Limb (tissue), 2 donors: ENCODE measurements around the gene HRC.
"Not testable (repeated sequence)": the region's sequence is repeated elsewhere in the genome, so short reads cannot be mapped to it uniquely, and the experiment has no call there.

Experiments used
- DNase-seq, 2 donors: peaks; one replicate each; pipeline ENCODE4 v3.0.0-alpha.2; 2016; ENCODE audit errors: extremely low spot score in 2 of 2

The HRC gene

DNA sequence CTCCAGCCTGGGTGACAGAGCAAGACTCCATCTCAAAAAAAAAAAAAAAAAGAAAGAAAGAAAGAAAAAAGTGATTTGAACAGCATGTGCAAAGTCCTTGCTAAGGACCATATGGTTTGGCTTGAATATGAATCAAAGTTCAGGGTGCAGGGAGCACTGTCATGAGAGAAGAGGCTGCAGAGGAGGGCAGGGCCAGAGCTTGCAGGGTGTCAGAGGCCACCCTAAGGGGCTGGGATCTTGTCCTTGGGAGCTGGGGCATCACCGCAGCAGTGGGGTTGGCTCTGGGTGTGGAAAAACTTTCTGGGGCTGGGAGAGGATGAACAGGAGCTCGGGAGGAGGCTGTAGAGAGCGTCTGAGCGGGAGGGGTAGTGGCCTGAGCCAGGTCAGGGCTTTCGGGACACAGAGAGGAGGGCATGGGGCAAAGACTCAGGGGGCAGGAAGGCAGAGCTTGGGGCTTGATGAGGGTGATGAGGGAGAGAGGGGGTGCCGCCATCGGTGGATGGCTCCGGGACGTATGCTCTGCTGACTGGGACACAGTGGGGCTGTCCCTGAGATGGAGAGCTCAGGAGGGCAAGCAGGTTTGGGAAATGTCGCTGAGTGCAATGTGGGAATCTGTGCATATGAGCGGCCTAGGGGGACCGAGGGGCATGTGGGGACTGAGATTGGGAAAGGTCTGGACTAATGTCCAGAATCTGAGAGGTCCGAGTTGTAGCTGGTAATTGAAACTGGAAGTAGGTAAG lies 5.4 kb upstream of the HRC start:
- no peak for DNase-seq

DNA sequence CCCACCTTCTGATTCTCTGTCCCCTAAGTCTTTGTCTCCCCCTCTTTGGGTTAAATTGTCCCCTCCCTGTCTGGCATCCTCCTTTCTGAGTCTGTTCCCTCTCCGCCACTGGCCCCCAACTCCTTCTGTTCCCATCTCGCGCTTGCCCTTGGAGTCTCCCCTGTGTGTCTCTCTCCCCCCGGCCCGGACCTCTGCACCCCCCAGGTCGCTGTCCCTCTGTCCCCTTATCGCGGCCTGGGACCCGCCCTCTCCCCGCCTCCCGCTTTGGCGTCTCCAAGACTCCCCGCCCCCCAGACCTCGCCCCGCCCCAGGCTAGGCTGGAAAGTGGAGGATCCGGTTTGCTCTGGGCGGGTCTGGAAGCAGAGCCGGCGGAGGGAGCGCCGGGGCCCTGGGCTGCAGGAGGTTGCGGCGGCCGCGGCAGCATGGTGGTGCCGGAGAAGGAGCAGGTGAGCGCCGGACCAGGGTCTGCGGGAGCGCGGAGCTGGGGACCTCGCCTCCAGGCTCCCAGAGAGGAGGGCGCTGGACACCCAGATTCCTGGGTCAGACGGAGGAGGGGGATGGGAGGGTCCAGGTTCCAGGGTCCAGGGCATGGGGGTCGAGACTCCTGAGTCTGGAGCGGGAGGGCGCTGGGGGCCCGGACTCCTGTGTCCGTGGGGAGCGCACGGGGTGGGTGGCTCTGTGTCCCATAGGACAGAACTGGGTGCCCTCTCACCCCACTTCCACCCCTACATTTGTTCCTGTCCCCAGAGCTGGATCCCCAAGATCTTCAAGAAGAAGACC lies 2.4 kb upstream of the HRC start, which contains the start of gene TRPM4:
Gene TRPM4 (plus strand): TSS at position 348 of the 780 bp plus-strand sequence. CDS start 75 bp downstream, at position 423.
- DNase-seq, result peak; percentile 90 to 92

DNA sequence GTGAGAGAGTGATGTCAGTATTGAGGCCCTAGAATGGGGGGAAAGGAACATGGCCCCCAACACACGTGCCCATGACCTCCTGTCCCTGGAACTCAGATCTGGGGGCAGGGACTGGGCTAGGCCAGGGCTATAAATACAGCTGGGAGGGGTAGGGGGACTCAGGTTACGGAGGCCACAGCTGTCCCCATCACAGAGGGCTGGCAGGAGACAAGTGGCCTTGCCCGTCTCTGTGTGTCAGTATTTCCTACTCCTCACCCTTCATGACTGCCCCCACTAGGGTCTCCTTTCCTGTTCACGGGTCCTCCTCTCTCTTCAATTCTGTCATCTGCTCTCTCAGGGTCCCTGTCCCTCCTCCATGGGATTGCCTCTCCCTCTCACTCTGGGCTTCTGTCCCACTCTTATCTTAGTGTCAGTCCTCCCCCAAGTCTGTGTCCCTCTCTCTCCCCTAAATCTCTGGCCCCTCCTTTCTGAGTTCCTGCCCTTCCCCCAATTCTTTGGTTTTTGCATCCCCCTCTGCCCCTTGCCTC lies 687 bp upstream of the HRC start:
- peak in 1 of 2 donors; percentile 64 for DNase-seq

DNA sequence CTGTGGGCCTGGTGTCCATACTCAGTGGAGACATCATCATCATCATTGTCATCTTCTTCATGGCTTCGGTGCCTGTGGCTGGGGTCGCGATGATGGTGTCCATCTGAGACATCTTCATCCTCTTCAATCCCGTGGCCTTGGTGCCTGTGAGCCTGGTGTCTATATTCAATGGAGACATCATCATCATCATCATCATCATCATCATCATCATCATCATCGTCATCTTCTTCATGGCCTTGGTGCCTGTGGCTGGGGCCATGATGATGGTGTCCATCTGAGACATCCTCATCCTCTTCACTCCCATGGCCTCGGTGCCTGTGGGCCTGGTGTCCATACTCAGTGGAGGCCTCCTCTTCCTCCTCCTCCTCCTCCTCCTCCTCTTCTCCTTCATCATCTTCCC lies 917 bp downstream of the HRC start:
- DNase-seq, result no peak

DNA sequence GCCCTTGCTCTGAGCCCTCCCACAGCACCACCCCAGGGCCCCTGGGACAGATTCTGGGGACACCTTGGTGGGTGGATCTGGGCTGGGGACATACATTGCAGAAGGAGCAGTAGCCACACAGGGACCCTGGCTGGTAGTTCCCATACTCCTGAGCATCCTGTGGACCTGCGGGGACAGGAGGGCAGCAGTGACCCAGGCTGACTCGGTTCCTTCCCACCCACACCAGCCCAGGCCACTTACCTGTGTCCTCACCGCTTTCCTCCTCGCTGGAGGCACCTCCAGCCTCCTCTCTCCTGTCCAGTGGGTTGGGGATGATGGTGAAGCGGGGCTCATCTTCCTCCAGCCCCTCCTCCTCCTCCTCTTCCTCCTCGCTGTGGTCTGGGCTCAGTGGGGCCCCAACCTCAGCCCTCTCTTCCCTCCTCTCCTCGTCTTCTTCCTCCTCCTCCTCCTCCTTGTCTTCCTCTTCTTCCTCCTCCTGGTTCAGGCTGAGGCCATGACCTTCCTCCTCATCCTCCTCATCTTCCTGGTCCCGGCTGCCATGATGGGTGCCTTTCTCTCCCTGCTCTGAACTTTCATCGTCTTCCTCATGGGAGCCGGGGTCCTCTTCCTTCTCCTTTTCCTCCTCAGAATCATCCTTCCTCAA lies 1.9 kb downstream of the HRC start:
- DNase-seq, result peak in 1 of 2 donors; percentile 43

DNA sequence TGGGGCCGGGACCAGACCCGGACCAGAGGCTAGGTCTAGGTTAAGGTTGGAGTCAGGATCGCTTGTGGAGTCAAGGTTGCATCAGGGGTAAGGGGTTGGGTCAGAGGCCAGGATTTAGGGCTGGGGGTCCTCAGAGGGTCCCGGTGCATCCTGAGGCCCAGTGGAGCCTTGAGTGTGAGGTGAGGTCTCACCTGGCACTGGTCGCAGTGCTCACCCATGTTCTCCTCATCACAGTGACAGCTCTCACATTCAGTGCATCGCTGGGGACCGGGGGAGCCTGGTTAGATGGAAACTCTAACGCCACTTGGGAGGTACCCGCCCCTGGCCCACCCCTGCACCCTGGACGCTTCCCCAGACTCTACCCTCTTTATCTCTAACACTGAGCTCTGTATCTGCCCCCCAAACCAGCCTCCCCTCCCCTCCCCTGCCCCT lies 3.1 kb downstream of the HRC start:
- DNase-seq, result no peak

DNA sequence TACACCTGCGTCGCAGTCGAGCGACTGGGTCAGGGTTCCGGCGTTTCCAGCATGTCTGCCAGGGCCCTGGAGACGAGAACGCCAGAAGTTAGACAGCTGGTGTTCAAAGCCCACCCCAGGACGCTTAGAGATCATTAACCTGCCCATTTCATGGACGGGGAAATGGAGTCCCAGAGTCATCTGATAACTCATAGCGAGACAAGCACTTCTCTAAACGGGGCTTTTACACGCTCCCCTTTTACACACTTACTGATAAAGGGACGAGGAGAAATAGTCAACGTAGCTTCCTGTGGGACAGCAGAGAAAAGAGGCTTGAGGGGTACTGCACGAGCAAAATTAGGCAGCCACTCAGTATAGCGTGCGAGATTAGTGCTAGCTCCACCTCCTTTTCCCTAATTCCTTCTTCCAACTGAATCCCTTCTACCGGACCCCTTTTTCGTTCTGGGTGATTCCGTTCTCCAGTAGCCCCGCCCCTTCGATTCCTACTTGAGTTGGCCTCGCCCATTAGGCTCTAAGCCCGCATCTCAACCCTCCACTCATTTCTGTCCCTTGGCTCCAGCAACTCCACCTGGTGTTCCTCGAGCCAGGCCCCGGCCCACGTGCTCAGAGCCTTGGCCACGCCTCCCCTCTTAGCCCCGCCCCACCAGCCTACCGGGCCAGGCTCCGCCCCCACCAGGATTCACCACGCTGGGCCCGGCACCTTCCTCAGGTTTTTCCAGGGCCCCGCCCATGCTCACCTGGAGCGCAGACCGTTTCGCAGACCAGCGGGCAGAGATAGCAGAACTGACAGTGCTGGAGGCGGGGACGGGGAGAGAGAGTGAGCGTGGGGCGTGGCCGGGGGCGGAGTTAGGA lies 3.7 kb downstream of the HRC start:
- peak in 1 of 2 donors; percentile 81 for DNase-seq

DNA sequence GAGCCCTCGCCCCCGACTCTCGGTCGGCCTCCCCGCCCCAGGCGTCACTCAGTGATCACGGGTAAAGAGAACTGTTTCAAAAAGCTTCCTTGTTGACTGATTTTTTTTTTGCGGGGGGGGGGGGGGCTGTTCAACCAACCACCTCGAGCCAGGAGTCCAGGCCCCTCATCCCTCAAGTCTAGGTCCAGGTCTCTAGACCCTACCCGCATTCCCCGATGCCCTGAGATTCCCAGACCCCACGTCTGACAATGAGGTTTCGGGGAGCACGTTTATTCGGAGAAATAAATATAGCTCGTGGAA lies 4.3 kb downstream of the HRC start:
- DNase-seq, result no peak

DNA sequence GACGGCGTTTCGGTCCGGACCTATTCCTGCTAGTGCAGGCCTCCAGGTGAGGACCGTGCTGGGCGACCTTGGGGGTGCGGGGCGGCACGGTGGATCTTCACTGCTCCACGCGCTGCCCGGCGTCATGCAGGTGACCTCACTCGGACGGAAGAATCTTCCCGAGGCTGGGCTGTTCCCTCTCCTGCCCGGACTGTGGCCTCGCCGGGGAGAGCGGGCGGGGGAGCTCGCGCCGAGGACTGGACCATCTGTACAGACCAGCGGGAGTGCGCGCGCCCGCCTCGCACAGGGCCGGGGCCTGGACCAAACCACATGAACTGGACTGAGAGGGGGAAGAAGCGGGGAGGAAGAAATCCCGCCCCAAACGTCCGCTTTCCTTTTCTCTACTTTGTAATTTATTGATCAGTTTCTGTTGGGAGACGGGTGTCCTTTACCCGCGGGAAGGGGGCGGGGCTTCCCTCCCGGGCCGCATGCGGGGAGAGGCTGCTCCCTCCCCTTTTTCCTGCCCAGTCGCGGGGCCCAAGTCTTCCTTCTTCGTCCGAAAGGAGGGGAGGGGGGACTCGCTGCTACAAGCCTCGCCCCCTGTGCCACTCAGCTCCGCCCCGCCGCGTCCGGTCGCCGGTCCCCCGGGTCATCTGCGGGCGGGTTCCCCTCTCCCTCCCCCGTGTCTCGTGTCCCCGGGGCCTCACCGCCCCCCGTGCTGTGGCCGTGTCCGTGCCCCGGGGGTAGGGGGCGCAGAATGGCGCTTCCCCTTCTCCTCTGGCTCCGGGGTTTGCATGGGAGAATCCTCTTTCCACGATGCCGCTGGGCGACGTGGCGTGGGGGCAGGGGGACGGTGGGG lies 4.9 kb downstream of the HRC start:
- DNase-seq, result peak; percentile 91 to 93

DNA sequence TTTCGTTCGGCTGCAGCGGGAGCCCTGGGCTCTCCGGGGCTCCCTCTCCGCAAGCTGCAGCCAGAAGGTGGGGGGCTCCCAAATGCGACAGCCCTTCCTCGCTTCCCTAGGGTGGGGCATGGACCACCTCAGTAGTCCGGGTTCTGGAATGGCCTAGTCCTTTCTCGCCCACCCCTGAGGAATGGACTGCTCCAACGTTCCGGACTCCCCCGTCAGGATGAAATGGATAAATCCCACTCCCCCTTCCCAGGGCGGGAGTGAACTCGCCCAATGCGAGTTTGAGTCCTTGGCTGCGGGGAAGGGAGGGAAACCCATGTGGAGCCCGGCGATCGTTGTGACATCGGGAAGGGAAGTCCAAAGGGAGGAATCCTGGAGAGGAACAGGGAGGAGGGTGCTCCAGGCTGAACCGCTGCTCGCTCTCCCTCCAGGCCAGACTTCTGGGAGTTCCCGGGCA lies 5.5 kb downstream of the HRC start:
- peak; percentile 75 to 93 for DNase-seq

DNA sequence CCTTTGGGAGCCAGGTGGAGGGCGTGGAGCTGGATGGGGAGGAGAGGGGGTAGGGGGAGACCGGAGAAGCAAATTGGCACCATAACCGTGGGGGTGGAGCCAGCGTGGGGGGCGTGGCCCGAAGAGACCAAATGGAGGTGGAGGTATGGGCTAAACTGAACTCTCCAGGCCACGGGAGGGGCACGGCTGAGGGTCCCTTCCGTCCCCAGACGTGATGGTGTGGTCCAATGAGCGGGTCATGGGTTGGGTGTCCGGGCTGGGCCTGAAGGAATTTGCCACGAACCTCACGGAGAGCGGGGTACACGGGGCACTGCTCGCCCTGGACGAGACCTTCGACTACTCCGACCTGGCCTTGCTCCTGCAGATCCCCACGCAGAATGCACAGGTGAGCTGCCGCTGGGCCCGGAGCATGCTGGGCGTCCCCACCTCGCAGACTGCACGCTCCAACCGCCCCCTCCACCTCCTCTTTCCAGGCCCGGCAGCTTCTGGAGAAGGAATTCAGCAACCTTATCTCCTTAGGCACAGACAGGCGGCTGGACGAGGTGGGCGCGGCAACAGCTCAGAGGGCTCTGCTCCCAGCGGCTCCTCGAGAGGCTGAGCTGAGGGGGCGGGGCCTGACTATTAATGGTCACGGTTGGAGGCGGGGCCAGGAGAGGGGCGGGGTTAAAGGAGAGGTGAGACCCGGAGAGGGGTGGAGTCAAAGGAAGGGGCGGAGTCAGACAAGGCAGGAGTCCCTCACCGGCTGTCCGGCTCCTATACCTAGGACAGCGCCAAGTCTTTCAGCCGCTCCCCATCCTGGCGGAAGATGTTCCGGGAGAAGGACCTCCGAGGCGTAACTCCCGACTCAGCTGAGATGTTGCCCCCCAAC lies 6.2 kb downstream of the HRC start:
- DNase-seq, result peak; percentile 94 to 99

DNA sequence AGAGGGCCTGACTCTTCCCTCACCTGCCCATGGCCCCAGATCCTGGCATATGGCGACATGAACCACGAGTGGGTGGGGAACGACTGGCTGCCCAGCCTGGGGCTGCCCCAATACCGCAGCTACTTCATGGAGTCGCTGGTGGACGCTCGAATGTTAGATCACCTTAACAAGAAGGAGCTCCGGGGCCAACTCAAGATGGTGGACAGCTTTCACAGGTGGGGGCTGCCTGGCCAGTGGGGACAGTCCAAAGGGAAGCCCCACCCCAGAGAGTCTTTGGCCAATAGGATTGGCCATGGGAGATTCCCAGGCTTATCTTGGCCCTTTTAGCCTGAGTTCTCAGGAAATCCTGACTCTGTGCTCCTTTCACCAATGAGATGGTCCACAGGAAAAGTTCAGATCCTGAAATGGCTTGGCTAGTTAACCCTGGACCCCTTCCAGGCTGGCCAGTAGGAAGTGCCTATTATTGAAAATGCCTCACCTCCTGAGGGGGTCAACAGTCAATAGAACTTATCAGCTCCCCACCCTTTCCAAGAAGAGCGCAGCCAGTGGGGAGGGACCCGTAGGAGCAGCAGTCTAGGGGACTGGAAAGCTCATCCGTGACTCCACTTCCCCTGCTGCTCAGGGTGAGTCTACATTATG lies 7.0 kb downstream of the HRC start:
- no peak for DNase-seq

DNA sequence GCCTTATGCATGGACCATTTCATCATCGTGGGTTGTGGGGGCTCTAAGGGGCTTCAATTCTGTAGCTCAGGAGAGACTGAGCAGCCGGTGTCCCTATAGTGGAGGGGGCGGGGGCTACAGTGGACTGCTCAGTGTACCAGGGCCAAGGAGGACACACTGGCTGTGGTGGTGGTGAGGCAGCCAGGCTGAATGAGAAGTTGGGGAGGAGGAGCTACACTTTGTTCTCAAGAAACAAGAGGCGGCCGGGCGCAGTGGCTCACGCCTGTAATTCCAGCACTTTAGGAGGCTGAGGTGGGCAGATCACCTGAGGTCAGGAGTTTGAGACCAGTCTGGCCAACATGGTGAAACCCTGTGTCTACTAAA lies 8.8 kb downstream of the HRC start:
- not testable (repeated sequence) for DNase-seq

DNA sequence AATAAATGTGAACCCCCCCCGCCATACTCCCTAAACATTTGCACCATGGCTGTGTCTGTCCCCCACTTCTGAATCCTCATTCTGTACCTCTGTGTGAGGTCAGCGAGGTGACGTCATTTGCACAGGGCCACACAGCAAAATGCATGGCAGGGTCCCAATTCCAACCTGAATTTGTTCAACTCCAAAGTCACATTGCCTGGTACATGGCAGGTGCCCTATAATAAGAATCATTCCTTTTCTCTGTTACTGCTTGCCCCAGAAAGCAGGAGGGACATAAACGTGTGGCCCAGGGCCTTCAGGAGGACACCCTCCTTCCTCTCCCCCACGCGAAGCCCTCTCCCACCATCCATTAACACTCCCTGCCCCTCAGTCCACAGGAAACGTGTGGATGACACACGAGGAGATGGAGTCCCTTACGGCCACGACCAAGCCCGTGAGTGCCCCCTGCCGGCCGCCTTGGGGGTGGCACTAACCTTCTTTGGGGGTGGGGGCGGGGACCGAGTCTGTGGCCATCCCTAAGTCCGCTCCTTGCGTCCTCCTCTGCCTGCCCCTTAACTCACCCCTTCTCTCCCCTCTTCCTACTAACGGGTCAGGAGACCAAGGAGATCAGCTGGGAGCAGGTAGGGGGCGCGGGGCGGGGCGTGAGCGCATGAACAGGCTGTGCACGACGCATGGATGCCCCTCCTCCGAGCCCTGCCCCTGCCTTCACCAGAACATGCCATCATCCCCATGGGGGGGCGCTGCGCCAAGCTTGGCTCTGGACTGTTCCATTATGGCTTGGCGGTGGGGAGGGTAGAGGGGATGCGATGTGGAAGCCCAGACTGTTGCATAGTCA lies 9.4 kb downstream of the HRC start:
- DNase-seq, result peak in 1 of 2 donors; percentile 87

DNA sequence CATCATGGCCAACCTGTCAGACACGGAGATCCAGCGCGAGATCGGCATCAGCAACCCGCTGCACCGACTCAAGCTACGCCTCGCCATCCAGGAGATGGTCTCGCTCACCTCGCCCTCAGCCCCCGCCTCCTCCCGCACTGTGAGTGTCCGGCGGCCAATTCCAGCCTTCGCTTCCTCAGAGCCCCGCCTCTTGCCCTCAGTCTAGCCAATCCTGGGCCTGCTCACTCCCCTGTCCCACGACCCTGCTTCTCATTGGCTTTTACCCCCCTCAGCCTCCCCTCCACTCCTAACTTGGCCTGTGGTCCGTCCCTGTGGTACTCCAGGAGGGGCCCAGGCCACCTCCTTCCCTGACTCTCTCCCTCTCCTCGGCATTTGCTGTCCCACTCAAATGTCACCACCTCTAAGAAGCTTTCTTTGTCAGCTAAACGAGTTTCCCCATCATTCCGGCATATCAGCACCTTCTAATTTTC lies 12.3 kb downstream of the HRC start:
- DNase-seq, result peak; percentile 92 to 94

DNA sequence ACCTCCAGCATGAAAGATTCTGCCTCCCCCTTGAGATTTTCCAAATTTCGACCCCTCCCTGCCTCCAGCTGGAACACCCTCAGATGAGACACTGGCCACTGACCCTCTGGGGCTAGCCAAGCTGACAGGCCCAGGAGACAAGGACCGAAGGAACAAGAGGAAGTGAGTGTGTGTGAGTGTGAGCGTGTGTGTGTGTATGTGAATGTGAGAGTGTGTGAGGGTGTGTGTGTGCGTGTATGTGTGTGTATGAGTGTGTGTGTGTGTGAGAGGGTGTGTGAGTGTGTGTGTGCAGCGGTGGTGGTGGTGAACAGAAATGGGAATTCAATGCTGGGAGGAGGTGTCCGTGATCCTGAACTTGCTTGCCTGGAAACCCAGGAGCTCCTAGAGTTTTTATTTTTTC lies 13.8 kb downstream of the HRC start:
- DNase-seq, result no peak

DNA sequence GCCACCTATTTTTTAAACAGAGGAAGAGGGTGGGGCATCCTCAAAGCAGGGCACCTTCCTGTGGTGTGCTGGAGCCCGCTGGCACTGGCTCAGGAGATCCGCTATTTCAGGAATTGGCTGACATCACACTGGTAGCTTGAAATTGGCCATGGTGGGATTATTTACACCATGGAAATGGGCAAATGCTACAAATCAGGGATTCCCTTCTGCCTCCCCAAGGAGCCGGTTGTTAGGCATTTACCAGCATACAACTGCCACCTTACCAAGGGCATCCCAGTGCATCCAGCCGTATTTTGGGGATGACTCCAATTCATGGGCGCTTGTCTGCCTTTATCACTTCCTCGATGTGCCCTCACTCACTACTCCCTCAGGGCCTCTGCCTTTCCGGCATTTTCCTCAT lies 14.2 kb downstream of the HRC start:
- no peak for DNase-seq

DNA sequence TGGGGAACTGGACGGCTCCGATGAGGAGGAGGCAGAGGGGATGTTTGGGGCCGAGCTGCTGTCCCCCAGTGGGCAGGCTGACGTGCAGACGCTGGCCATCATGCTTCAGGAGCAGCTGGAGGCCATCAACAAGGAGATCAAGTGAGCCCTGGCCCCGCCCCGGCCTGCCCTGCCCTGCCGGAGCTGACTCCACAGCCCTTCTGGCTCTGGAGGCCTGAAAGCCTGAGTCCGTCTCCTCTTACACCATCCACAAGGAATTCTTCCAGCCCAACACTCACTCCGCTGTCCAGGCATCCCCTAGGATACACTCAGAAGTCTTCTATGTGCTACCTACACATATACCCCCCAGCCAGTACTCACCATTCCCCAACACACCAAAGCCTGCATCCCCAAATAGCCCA lies 18.4 kb downstream of the HRC start:
- no peak for DNase-seq
